DMS79 treated with DMSO at 0.1 percent for 48 hours (cell line): ENCODE results near the gene NTRK1.

ENCODE experiments used
- DNase-seq: peaks from one replicate; lab custom pipeline; 2025; lab: John Stamatoyannopoulos, UW

The NTRK1 gene

DNA sequence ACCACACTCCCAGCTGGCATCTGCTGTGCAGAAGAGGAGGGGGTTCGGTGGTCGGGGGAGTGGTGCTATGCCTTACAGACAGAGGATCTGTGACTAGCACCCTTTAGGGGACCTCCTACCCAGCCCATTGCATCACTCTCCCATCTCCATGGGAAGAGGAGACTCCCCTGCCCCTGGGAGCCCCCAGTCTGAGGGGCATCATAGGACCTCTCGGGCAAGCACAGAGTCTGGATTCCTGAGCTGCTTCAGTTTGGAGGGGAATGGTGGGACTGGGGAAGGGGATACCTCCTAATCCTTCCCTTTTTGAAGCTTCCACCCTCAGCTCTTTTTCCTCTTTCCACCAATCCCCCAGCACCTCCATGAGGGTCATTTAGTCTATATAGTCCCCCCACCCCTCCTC is 3.1 kb upstream of the NTRK1 start:
- no peak for DNase-seq

DNA sequence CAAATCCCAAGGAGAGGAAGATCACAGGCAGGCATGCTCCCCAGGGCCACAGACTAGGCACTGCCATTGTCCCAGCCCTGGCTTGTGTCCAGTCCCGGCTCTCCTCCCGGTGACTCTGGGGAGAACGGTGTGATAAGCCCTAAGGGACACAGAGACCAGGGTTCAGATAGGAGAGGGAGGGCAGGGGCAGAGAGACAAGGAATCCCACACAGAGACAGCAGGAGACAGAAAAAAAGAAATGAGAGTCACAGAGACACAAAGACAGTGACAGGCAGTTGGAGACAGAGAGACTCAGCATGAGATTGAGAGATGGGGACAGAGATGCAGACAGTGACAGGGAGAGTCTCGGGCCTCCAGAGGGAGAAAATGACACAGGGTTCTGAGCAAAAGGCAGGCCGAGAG is 2.1 kb upstream of the NTRK1 start:
- DNase-seq, result no peak

DNA sequence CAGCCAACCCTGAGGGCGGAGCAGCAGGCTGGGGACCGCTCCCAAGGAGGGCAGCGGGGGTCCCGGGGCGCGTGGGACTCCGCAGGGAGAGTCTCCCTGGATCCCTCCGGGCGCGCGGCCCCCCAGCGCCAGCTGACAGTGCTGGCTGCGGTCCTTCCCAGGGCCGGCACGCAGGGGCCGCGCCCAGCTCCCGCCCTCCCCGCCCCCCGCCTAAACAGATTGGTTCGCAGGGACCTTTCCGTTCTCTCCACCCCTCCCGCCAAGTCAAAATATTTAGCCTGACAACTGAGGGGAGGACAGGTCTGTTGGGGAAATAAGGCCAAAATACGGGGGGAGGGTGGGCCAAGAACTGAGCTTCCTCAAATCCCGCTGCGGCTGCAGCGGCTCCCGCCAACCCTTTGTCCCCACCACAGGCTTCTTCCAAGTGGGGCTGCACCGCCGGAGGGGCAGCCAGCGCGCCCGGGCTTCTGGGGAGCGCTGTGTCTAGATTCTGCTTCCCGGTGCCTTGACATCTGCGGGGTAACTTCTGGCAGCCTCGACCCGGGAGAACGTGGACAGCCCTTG is 1.6 kb upstream of the NTRK1 start, which contains the start of gene INSRR:
INSRR (minus strand) TSS at position 159 of the 564 bp plus-strand sequence. CDS start 496 bp downstream, outside the sequence.
- DNase-seq, result peak; percentile 26

DNA sequence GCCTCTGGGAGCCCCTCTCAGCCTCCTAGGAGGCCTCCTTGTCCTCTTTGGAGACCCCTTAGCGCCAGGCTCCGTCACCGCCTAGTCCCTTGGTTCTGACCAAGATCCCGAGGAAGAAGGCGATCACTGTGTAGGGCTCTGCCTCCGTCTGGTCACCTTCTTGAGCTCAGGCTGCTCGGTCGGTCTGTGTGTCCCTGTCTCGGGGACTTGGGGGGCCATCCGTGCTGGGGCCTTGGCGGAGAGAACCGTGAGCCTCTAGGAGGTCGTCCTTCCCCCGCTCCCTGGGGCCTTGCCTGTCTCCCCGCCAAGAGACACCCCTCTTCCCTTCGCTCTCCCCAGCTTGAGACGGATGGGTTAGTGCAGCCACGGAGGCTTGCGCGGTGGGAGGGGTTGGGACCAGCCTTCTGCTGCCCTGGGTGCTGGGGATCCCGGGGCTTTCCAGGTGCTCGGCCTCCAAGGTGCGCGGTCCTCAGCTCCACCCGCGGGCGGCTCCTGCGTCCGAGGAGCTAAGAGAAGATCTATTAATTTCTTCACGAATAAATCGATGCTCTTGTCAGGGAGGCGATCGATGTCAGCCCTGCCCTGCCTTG is 1.0 kb upstream of the NTRK1 start:
- DNase-seq, result peak; percentile 18

DNA sequence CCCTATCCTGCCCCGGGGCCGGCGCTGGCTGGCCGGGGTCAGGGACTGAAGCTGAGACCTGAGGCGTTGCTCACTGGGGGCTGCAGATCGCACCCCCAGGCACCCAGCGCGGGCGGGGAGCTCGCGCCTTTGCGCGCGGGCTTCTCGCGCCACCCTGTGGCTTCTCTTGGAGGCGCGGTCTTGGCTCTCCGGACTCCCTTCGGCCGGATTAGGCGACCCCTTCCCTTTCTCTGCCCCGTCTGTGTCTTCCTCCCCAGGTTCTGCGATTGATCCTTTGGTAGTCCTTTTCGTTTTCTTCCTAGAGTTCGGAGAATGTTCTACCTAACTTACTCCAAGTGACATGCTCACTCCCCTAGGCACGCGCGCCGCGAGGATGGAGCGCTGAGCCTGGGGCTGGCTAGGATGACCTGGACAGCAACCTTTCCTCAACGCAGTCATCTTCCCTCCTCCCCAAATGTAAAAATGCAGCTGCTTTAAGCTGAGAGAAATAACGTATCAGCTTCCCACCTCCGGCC is 495 bp upstream of the NTRK1 start:
- peak; percentile 69 for DNase-seq

DNA sequence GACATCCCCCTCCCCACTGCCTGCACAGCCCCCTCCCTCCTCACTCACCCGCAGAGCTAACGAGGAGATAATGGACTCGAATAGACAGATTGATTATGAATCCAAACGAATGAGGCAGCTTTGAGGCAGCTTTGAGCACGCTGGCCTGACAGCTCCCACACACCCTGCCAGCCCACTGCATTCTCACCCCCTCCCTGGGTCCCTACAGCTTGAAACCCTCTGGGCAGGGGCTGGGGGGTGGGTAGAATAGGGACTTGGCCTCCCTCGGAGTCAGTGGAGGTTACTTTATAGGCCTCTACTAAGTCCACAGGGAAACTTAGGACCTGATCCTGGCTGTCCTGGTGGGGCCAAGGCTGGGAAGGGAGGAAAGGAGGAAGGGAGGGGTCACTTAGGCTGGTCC is 1.9 kb downstream of the NTRK1 start:
- DNase-seq, result no peak

DNA sequence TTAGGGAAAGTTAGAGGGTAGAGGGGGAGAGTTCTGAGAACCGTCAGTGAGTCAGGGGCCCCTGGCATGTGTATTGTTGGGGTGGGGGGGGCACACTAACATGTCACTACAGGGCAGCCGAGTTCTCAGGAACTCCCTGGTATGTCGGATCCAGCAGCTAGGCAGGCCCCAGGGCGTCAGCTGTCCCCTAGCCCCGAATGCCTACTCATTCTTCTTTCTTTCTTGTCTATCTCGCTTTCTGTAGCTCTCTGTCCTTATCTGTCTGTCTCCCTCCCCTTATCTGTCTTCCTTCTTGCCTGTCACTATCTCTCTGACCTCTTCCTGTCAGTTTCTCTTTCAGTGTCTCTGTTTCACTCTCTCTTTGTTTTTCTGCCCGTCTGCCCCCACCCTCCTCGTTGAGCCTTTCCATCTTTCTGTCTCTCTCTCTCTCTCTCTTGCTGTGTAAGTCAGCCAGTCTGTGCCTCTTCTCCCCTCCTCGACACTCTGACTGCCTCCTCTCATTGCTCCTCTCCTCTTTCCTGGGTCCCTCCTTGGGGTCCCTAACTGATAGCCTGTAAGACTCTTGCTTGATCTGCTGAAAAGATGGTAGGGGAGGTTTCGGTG is 2.4 kb downstream of the NTRK1 start:
- no peak for DNase-seq

DNA sequence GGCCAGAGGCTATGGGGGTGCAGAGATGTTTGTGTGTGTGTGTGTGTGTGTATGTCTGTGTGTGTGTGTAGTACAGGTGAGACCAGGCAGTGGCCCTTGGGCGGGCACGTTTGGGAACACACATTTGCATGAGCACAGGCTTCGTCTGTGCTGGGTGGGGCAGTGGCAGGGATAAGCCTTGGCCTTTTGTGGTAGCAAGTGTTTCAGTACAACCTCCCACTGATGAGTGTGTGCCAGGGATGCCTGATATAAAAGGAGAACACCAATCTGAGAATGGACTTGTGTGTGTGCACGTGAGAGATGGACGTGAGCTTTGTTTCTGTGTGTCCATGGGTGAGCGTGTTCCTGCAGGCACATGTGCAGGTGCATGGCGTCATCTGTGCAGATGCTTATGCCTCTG is 3.0 kb downstream of the NTRK1 start:
- no peak for DNase-seq

DNA sequence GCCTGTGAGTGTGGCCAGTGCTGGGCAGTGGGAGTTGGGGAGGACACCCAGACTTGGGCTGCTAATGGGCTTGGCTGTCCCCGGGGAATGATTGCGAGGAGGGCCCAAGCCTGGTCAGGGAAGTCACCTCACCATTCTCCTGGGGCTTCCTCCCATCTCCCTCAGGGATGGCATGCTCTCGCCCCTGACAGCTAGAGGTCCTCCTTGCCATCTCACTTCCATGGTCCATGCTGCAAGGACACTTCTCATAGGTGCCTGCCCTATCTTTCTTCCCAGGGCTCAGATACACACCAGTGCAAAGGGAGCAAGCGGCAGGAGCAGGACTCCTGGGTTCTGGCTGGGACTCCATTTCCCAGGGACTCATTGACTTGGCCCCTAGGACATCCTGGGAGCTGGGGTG is 4.1 kb downstream of the NTRK1 start:
- DNase-seq, result no peak

DNA sequence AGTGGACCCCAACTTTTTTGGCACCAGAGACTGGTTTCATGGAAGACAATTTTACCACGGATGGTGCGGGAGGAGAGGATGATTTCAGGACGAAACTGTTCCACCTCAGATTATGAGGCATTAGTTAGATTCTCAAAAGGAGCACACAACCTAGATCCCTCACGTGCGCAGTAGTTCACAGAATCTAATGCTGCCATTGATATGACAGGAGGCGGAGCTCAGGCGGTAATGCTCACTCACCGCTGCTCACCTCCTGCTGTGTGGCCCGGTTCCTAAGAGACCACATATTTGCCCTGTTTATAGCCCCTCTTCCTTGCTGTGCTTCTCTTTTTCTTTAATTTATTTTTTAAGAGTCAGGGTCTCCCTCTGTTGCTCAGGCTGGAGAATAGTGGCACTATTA is 4.6 kb downstream of the NTRK1 start:
- no peak for DNase-seq

DNA sequence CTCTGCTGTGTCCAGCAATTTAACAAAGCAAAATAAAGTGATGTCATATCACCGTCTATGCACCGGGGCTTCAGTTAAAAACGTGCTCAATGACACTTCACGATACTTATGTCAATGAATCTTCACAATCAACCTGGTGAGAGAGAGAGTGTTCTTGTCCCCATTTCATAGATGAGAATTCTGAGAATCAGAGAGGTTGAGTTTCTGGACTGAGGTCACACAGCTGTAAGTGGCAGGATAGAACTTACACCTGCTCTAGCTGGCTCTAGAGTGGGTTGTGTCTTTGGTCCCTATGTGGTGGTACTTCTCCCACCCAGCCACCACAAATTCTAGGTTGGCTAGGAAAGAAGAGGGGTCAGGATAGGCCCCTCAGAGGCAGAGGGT is 5.2 kb downstream of the NTRK1 start:
- DNase-seq, result no peak

DNA sequence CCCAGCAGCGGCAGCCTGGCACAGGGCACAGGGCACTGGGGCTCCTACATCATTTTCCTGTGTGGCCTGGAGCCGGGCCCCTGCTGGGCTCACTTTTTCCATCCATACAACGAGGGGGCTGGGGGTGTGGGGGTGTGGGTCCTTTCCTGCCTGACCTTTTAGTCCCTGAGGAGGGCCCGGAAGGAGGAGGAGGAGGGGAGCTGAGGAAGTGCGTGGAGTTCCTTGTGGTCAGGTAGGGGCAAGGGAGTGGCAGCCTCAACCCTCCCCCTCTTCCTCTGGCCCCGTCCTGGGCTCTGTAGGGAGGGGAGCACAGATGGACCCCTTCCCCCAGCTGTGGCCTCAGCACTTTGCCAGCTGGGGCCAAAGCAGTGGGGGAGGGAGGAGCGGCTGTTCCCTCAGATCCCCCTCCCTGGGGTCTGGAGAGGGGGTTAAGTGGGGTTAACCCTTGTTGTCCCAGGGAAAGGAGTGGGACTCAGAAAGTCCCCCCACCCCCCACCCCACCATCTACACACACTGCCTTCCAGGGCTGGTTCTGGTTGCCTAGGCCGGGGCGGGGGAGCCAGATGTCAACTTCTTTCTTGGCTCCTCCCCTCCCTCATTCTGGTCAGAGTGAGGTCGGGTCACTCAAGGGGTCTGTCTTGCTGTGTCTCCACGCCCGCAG is 5.7 kb downstream of the NTRK1 start:
- no peak for DNase-seq

DNA sequence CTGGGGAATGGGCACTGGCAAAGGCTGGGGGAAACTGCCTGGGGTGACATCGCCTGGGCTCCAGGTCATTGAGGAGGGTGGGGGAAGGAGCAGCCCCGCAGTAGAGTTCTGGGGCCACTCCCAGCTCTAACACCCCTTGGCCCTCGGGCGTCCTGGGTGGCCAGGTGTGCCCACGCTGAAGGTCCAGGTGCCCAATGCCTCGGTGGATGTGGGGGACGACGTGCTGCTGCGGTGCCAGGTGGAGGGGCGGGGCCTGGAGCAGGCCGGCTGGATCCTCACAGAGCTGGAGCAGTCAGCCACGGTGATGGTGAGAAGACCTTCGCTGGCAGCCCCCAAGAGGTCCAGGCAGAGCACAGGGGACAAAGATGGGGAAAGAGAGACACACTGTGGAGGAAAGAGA is 7.7 kb downstream of the NTRK1 start:
- DNase-seq, result no peak

DNA sequence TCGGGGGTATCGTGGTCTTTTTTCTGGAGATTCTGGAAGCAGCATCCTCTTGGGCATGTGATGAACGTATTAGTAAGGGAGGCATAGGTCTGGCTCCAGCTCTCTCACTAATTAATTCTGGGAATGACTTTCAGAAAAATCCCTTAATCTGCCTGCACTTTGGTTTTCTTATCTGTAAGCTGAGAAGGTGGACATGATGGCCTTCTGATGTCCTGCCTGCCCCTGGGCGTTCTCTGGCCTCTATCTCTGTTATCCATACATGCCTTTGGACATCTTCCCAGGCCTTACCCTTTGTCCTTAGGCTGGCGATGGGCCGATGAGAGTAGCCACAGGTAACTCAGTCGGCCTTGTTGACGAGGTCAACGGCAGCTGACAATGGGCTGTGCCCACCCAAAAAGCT is 8.8 kb downstream of the NTRK1 start:
- no peak for DNase-seq

DNA sequence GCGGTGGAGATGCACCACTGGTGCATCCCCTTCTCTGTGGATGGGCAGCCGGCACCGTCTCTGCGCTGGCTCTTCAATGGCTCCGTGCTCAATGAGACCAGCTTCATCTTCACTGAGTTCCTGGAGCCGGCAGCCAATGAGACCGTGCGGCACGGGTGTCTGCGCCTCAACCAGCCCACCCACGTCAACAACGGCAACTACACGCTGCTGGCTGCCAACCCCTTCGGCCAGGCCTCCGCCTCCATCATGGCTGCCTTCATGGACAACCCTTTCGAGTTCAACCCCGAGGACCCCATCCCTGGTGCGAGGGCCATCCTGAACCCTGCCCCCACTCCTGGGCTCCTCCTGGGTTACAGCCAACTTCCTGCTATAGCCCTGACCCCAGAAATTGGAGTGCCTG is 13.0 kb downstream of the NTRK1 start:
- DNase-seq, result no peak

DNA sequence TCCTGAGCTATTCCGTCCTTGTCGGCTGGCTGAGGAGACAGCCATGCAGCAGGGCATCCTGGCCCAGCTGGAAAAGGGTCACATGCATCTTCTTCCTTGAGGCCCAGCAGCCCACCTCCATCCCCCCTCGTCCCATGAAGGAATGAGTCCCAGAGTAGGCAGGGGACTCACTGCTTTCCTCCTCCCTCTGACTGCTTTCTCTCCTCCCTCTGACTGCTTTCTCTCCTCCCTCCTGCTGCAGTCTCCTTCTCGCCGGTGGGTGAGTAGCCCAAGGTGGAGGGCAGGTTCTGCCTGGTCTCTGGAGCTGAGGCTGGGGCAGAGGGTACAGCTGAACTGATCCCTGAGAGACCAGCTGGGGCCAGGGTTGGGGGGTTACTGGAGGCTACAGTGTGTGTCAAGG is 13.5 kb downstream of the NTRK1 start:
- no peak for DNase-seq

DNA sequence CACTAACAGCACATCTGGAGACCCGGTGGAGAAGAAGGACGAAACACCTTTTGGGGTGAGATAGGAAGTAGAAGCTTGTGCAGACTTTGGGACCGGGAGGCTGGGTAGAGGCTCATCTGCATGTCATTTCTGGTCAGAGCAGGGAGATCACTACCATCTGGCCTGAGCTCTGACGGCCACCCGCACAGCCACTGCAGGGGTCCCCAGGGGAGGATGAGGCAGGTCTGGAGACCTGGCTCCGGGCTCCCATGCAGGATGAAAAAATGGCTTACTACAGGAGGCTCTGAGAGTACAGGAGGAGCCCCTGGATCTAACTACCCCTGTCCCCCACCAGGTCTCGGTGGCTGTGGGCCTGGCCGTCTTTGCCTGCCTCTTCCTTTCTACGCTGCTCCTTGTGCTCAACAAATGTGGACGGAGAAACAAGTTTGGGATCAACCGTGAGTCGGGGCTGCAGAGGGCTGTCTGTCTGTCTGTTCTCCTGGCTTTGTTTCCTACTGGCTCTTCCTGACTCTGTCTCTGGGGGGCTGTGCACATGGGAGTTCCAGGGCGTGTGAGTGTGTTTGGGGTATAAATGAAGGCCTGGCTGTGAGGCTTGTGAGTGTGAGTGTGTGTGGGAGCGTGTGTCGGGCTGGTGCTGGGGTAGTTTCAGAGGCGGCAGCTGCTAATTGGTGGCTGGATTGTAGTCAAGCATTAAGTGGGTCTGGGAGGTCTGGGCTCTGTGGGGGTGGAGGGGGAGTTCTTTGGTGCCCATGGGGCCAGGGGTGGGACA is 14.1 kb downstream of the NTRK1 start:
- DNase-seq, result no peak

DNA sequence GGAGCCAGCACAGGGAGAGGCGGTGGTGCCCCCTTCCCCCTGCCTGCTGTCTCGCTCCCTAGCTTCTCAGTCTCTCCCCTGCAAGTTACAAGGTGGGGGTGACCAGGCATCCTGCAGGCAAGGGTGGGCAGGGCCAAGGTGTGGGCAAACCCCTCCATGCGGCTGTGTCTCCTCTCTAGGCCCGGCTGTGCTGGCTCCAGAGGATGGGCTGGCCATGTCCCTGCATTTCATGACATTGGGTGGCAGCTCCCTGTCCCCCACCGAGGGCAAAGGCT is 14.6 kb downstream of the NTRK1 start:
- no peak for DNase-seq

DNA sequence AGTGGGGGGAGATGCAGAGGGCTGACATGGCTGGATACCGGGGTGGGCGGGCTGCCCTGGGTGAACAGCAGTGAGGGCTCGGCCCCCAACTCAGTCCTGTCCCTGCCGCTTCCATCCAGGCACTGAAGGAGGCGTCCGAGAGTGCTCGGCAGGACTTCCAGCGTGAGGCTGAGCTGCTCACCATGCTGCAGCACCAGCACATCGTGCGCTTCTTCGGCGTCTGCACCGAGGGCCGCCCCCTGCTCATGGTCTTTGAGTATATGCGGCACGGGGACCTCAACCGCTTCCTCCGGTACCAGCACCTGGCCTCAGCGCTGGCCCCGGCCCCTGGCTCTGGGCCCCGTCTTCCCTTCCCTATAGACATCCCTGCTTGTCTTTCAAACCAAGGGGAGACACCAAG is 15.6 kb downstream of the NTRK1 start:
- no peak for DNase-seq

DNA sequence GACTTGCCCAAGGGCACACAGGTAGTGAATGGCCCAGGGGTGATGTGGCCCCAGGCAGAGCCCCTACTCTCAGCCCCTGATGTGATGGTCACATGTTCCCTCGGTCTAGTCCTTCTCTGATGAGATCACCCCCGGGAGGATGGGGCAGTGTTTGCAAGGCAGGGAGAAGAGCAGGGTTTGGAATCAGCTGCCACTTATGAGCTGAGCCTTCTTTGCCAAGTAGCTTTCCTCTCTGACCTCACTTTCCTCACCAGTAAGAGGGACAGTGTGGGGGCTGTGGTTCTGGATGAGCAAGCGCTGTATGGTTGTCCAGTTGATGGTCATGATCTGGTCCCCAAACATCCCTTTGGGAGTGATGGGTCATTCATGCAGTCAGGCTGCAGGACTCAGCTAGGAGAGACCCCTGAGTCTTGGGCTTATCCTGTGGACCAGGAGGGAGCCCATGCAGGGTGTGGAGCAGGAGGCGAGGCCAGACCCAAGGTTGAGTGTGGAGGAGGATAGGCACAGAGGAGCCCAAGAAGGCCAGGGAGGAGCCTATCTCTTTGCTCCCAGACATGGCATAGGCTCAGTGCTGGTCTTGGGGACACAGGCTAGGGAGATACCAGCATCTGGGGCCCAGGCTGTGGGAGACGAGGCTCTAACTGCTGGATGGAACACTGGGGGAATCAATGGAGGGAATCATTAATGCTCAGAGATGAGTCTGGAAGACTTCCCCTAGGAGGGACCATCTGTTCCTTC is 16.9 kb downstream of the NTRK1 start:
- DNase-seq, result no peak

DNA sequence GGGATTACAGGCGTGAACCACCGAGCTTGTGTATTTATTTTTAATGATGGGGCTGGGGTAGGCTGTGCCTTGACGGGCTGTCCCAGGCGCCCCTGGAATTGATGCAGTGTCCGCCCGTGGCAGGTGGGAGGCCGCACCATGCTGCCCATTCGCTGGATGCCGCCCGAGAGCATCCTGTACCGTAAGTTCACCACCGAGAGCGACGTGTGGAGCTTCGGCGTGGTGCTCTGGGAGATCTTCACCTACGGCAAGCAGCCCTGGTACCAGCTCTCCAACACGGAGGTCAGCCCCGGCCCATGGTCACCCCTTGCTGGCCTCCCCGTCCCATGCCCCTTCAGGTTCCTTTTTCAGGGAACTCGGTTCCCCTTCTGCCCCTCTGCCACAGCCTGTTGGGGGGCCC is 19.2 kb downstream of the NTRK1 start:
- no peak for DNase-seq

DNA sequence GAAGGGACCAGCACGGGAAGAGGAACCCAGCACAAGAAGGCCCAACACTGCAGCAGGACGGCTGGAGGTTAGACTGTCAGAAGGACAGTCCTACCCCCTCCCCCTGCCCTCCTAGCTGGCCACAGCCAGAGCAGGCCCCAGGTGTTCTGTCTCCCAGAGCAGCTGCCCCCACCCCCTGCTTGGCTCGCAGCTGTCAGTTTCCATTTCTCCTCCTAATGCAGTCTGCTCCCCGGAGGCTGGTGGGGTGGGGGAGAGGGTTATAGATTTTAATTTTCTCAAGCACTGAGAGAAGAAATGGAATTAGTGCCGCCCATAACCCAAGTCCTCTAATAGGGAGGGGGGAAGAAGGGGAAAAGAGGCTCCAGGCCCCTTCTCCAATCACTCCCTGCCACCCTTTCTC is 19.8 kb downstream of the NTRK1 start:
- no peak for DNase-seq
